ENCODE results near the gene C5AR2.
"Not testable (repeated sequence)": the region's sequence is repeated elsewhere in the genome, so short reads cannot be mapped to it uniquely, and the experiment has no call there.

C5AR2 gene

GRCh38 chr19:47324502-47324901, 7.5 kb upstream of the C5AR2 start:
- H3K27ac ChIP-seq: no peak overlapping the region
- H3K27me3 ChIP-seq (replicated peaks): no peaks in the 10 kb centered on the region
- no peak overlapping the region for H3K4me3 ChIP-seq (ENCODE audit: low read depth, low read length)
- no peaks in the 10 kb centered on the region for H3K36me3 ChIP-seq (replicated peaks)
- no peak for DNase-seq
- in situ Hi-C loops (cut with HindIII; ENCODE audit: low pct_ligation_motif_present, low sequenced_read_pairs): no loop called here
- no peak for TF ChIP-seq CTCF (IDR thresholded peaks at IDR 0.05; ENCODE audit: low read depth, low read length, missing control alignments)

GRCh38 chr19:47330466-47330869, 1.5 kb upstream of the C5AR2 start:
- H3K4me3 ChIP-seq (ENCODE audit: low read depth, low read length): no peak overlapping the region
- H3K27me3 ChIP-seq (replicated peaks): no peaks in the 10 kb centered on the region
- peak overlapping the region; percentile 69 for H3K27ac ChIP-seq

GRCh38 chr19:47331490-47331889, 485 bp upstream of the C5AR2 start:
- DNase-seq: no peak

More at GRCh38 chr19:47330466-47330869, 1.5 kb upstream of the C5AR2 start:
- peak; percentile 66 for DNase-seq
- peak; percentile 7 for TF ChIP-seq CTCF (IDR thresholded peaks at IDR 0.05; ENCODE audit: low read depth, low read length, missing control alignments)
- in situ Hi-C loops (cut with HindIII; ENCODE audit: low pct_ligation_motif_present, low sequenced_read_pairs): no loop called here
- H3K36me3 ChIP-seq (replicated peaks): no peaks in the 10 kb centered on the region

GRCh38 chr19:47336765-47337718, 5.1 kb downstream of the C5AR2 start:
- H3K27me3 ChIP-seq (replicated peaks); H3K36me3 ChIP-seq (replicated peaks); in situ Hi-C loops (cut with HindIII; ENCODE audit: low pct_ligation_motif_present, low sequenced_read_pairs); H3K4me3 ChIP-seq (ENCODE audit: low read depth, low read length); H3K27ac ChIP-seq; DNase-seq: not testable (repeated sequence)

More at GRCh38 chr19:47331490-47331889, 485 bp upstream of the C5AR2 start:
- Histone ChIP-seq H3K4me3 (ENCODE audit: low read depth, low read length) (no peak overlapping the region), H3K27me3 (replicated peaks) (no peaks in the 10 kb centered on the region), H3K27ac (no peak overlapping the region), H3K36me3 (replicated peaks) (no peaks in the 10 kb centered on the region)
- in situ Hi-C loops (cut with HindIII; ENCODE audit: low pct_ligation_motif_present, low sequenced_read_pairs): no loop called here
- no peak for TF ChIP-seq CTCF (IDR thresholded peaks at IDR 0.05; ENCODE audit: low read depth, low read length, missing control alignments)

- no peaks in the 10 kb centered on the region for H3K27me3 ChIP-seq (replicated peaks)
- no peak overlapping the region for H3K27ac ChIP-seq
- no peak for DNase-seq
- in situ Hi-C loops (cut with HindIII; ENCODE audit: low pct_ligation_motif_present, low sequenced_read_pairs): no loop called here
- H3K36me3 ChIP-seq (replicated peaks): no peaks in the 10 kb centered on the region
- TF ChIP-seq CTCF (IDR thresholded peaks at IDR 0.05; ENCODE audit: low read depth, low read length, missing control alignments): no peak
- no peak overlapping the region for H3K4me3 ChIP-seq (ENCODE audit: low read depth, low read length)
Measured at GRCh38 chr19:47339196-47339880, 7.4 kb downstream of the C5AR2 start.

GRCh38 chr19:47340477-47341208, 8.7 kb downstream of the C5AR2 start:
- H3K36me3 ChIP-seq (replicated peaks): no peaks in the 10 kb centered on the region
- no peak for DNase-seq
- H3K27ac ChIP-seq: no peak overlapping the region
- no peak overlapping the region for H3K4me3 ChIP-seq (ENCODE audit: low read depth, low read length)
- TF ChIP-seq CTCF (IDR thresholded peaks at IDR 0.05; ENCODE audit: low read depth, low read length, missing control alignments): no peak
- H3K27me3 ChIP-seq (replicated peaks): no peaks in the 10 kb centered on the region
- in situ Hi-C loops (cut with HindIII; ENCODE audit: low pct_ligation_motif_present, low sequenced_read_pairs): no loop called here
